Retinal pigment epithelial cell (primary cell): ENCODE results near the gene EIF2B1.
A peak's percentile ranks its signal among the peaks of the same experiment; 100 is the strongest.

Experiments used
- DNase-seq: peaks from one replicate; pipeline ENCODE4 v3.0.0-alpha.2; 2010; ENCODE audit warnings: low read depth
- H3K4me3 ChIP-seq: 2 replicates; pipeline ENCODE4 v1.5.1; 2011; ENCODE audit warnings: mild to moderate bottlenecking, low read length, control low read depth, moderate library complexity
- CTCF ChIP-seq: conservative IDR thresholded peaks from 2 replicates; pipeline ENCODE4 v1.5.1; 2011; ENCODE audit warnings: low read depth, low read length, control low read depth, inconsistent platforms

The EIF2B1 gene

GRCh38 chr12:123670882-123671728 is 37.6 kb upstream of the EIF2B1 start, which contains the start of gene TCTN2:
Gene TCTN2 (plus strand): TSS chr12:123671113. CDS start chr12:123671241, 128 bp downstream.
- DNase-seq, result peak; percentile 60
- TF ChIP-seq CTCF, result no peak
- H3K4me3 ChIP-seq, result peak within 1 kb of the TSS; percentile 91

GRCh38 chr12:123667771-123668170 is 34.3 kb upstream of the EIF2B1 start:
- H3K4me3 ChIP-seq, result no peak overlapping the region
- DNase-seq, result no peak
- TF ChIP-seq CTCF, result no peak

- DNase-seq, result peak; percentile 48
- H3K4me3 ChIP-seq, result no peak overlapping the region
- TF ChIP-seq CTCF, result no peak
Measured at GRCh38 chr12:123659996-123660727, 26.7 kb upstream of the EIF2B1 start.

GRCh38 chr12:123657211-123657610 is 23.7 kb upstream of the EIF2B1 start:
- no peak for TF ChIP-seq CTCF
- H3K4me3 ChIP-seq, result no peak overlapping the region
- no peak for DNase-seq

GRCh38 chr12:123656392-123656791 is 22.9 kb upstream of the EIF2B1 start:
- H3K4me3 ChIP-seq, result no peak overlapping the region

GRCh38 chr12:123655420-123655819 is 21.9 kb upstream of the EIF2B1 start:
- no peak overlapping the region for H3K4me3 ChIP-seq
- DNase-seq, result no peak
- TF ChIP-seq CTCF, result no peak

More at GRCh38 chr12:123656392-123656791, 22.9 kb upstream of the EIF2B1 start:
- TF ChIP-seq CTCF, result no peak
- DNase-seq, result no peak
